ENCODE data around the gene TJP2.

- TF ChIP-seq YY1 (IDR thresholded peaks at IDR 0.05; ENCODE audit: insufficient read depth, insufficient read length) = no peak
- TF ChIP-seq ZNF274 (IDR thresholded peaks at IDR 0.05; ENCODE audit: low read depth, low read length) = no peak
- TF ChIP-seq SUZ12 (IDR thresholded peaks at IDR 0.05; ENCODE audit: extremely low read depth, insufficient read depth, insufficient read length) = no peak
Observed at GRCh38 chr9:69130456-69131441, 43.3 kb upstream of the TJP2 start.

Data from NT2/D1 (cell line).